ENCODE measurements around the gene NCKAP5. TPM values are rescaled to one million over a fixed set of nuclear protein-coding genes. Genes with fewer than 3 reads are reported as not detected.

The NCKAP5 gene
- total and polyA plus RNA-seq, 2 experiments from 2014 or later: 2.2 to 5.5 TPM

GRCh38 chr2:133452583-133452982, 115.7 kb downstream of the NCKAP5 start:
- DNase-seq (ENCODE audit: low spot score): no peak
- Histone ChIP-seq H2AFZ (no peak overlapping the region), H3K4me1 (ENCODE audit: insufficient read depth) (no peaks in the 10 kb centered on the region), H3K27me3 (no peaks in the 10 kb centered on the region), H3K4me3 (no peak overlapping the region), H4K20me1 (ENCODE audit: insufficient read depth, poor library complexity, severe bottlenecking) (no peaks in the 10 kb centered on the region), H3K27ac (no peak overlapping the region), H3K79me2 (no peaks in the 10 kb centered on the region), H3K36me3 (replicated peaks; ENCODE audit: insufficient read depth, low read depth) (no peaks in the 10 kb centered on the region), H3K4me2 (no peak overlapping the region), H3K9me2 (replicated peaks; ENCODE audit: insufficient read depth) (no peaks in the 10 kb centered on the region), H3K9me3 (ENCODE audit: low read depth) (no peaks in the 10 kb centered on the region)
- WGBS (ENCODE audit: low lambda C conversion rate, missing lambda C conversion rate): 93% methylated on average over 2 of the region's 2 CpGs
- TF ChIP-seq EZH2 (IDR thresholded peaks at IDR 0.05; ENCODE audit: borderline replicate concordance) (no peak), EZH2phosphoT487 (IDR thresholded peaks at IDR 0.05; ENCODE audit: low read depth, severe bottlenecking, unreplicated experiment) (no peak), CTCF (IDR thresholded peaks at IDR 0.05; ENCODE audit: poor library complexity) (no peak)

- no peaks in the 10 kb centered on the region for H3K36me3 ChIP-seq (replicated peaks; ENCODE audit: insufficient read depth, low read depth)
- no peak overlapping the region for H3K4me2 ChIP-seq
- TF ChIP-seq EZH2 (IDR thresholded peaks at IDR 0.05; ENCODE audit: borderline replicate concordance) (no peak), CTCF (IDR thresholded peaks at IDR 0.05; ENCODE audit: poor library complexity) (no peak), EZH2phosphoT487 (IDR thresholded peaks at IDR 0.05; ENCODE audit: low read depth, severe bottlenecking, unreplicated experiment) (no peak)
- H3K9me3 ChIP-seq (ENCODE audit: low read depth): no peaks in the 10 kb centered on the region
- no peak overlapping the region for H3K4me3 ChIP-seq
- no peak for DNase-seq (ENCODE audit: low spot score)
- H3K9me2 ChIP-seq (replicated peaks; ENCODE audit: insufficient read depth): no peaks in the 10 kb centered on the region
- no peaks in the 10 kb centered on the region for H4K20me1 ChIP-seq (ENCODE audit: insufficient read depth, poor library complexity, severe bottlenecking)
- H3K27ac ChIP-seq: no peak overlapping the region
- H3K27me3 ChIP-seq: no peaks in the 10 kb centered on the region
- no peak overlapping the region for H2AFZ ChIP-seq
- no peaks in the 10 kb centered on the region for H3K79me2 ChIP-seq
- no peaks in the 10 kb centered on the region for H3K4me1 ChIP-seq (ENCODE audit: insufficient read depth)
Observed at GRCh38 chr2:133452146-133452545, 116.1 kb downstream of the NCKAP5 start.

GRCh38 chr2:133448195-133448594, 120.1 kb downstream of the NCKAP5 start:
- no peaks in the 10 kb centered on the region for H3K9me2 ChIP-seq (replicated peaks; ENCODE audit: insufficient read depth)
- no peaks in the 10 kb centered on the region for H3K36me3 ChIP-seq (replicated peaks; ENCODE audit: insufficient read depth, low read depth)
- no peaks in the 10 kb centered on the region for H3K79me2 ChIP-seq
- H3K4me3 ChIP-seq: no peak overlapping the region
- no peaks in the 10 kb centered on the region for H4K20me1 ChIP-seq (ENCODE audit: insufficient read depth, poor library complexity, severe bottlenecking)
- 92% methylated on average over 5 of the region's 5 CpGs for WGBS (ENCODE audit: low lambda C conversion rate, missing lambda C conversion rate)
- no peaks in the 10 kb centered on the region for H3K9me3 ChIP-seq (ENCODE audit: low read depth)
- no peak for DNase-seq (ENCODE audit: low spot score)
- TF ChIP-seq CTCF (IDR thresholded peaks at IDR 0.05; ENCODE audit: poor library complexity) (no peak), EZH2 (IDR thresholded peaks at IDR 0.05; ENCODE audit: borderline replicate concordance) (no peak), EZH2phosphoT487 (IDR thresholded peaks at IDR 0.05; ENCODE audit: low read depth, severe bottlenecking, unreplicated experiment) (no peak)
- no peak overlapping the region for H2AFZ ChIP-seq
- peaks cover 4% of the 10 kb centered on the region for H3K27me3 ChIP-seq
- no peaks in the 10 kb centered on the region for H3K4me1 ChIP-seq (ENCODE audit: insufficient read depth)
- no peak overlapping the region for H3K4me2 ChIP-seq
- no peak overlapping the region for H3K27ac ChIP-seq

GRCh38 chr2:133447303-133447702, 121.0 kb downstream of the NCKAP5 start:
- TF ChIP-seq CTCF (IDR thresholded peaks at IDR 0.05; ENCODE audit: poor library complexity) (no peak), EZH2phosphoT487 (IDR thresholded peaks at IDR 0.05; ENCODE audit: low read depth, severe bottlenecking, unreplicated experiment) (no peak), EZH2 (IDR thresholded peaks at IDR 0.05; ENCODE audit: borderline replicate concordance) (no peak)
- Histone ChIP-seq H3K4me1 (ENCODE audit: insufficient read depth) (no peaks in the 10 kb centered on the region), H3K9me3 (ENCODE audit: low read depth) (no peaks in the 10 kb centered on the region), H3K9me2 (replicated peaks; ENCODE audit: insufficient read depth) (no peaks in the 10 kb centered on the region), H2AFZ (no peak overlapping the region), H3K36me3 (replicated peaks; ENCODE audit: insufficient read depth, low read depth) (no peaks in the 10 kb centered on the region), H3K4me3 (no peak overlapping the region), H3K79me2 (no peaks in the 10 kb centered on the region), H3K4me2 (no peak overlapping the region), H3K27me3 (peaks cover 4% of the 10 kb centered on the region), H4K20me1 (ENCODE audit: insufficient read depth, poor library complexity, severe bottlenecking) (no peaks in the 10 kb centered on the region), H3K27ac (no peak overlapping the region)
- DNase-seq (ENCODE audit: low spot score): no peak
- 93% methylated on average over 5 of the region's 5 CpGs for WGBS (ENCODE audit: low lambda C conversion rate, missing lambda C conversion rate)
